HS-27A (cell line): Measurements from ENCODE around the gene PITPNM1.

Experiments
- DNase-seq: peaks from one replicate; pipeline ENCODE4 v3.0.0-alpha.2; 2012; ENCODE audit warnings: low read depth, missing footprints

PITPNM1 gene

GRCh38 chr11:67503119-67504004, 1.8 kb downstream of the PITPNM1 start:
- no peak for DNase-seq

GRCh38 chr11:67502328-67502979, 2.7 kb downstream of the PITPNM1 start:
- no peak for DNase-seq

- DNase-seq, result no peak
These were observed 3.3 kb downstream of the PITPNM1 start for GRCh38 chr11:67501854-67502253.

GRCh38 chr11:67500831-67501715, 4.1 kb downstream of the PITPNM1 start:
- DNase-seq, result no peak

GRCh38 chr11:67500484-67500821, 4.7 kb downstream of the PITPNM1 start:
- DNase-seq, result no peak

- no peak for DNase-seq
These were observed 5.2 kb downstream of the PITPNM1 start for GRCh38 chr11:67499808-67500483.

- no peak for DNase-seq
These were observed 6.6 kb downstream of the PITPNM1 start for GRCh38 chr11:67498544-67498972.

- DNase-seq, result no peak
These were observed 7.4 kb downstream of the PITPNM1 start for GRCh38 chr11:67497656-67498291.

GRCh38 chr11:67496113-67496512, 9.1 kb downstream of the PITPNM1 start:
- no peak for DNase-seq

- no peak for DNase-seq
These were observed 9.7 kb downstream of the PITPNM1 start for GRCh38 chr11:67495234-67496005.

- no peak for DNase-seq
These were observed 10.6 kb downstream of the PITPNM1 start for GRCh38 chr11:67494371-67495233.

GRCh38 chr11:67493548-67494370, 11.4 kb downstream of the PITPNM1 start:
- no peak for DNase-seq

GRCh38 chr11:67492801-67493547, 12.2 kb downstream of the PITPNM1 start:
- DNase-seq, result no peak

GRCh38 chr11:67492069-67492727, 13.0 kb downstream of the PITPNM1 start:
- DNase-seq, result no peak

GRCh38 chr11:67491276-67492068, 13.7 kb downstream of the PITPNM1 start:
- no peak for DNase-seq

- DNase-seq, result no peak
These were observed 14.5 kb downstream of the PITPNM1 start for GRCh38 chr11:67490727-67491065.
